Caki2 (cell line): ENCODE measurements around the gene CWF19L1. TPM values are rescaled to one million over a fixed set of nuclear protein-coding genes. Genes with fewer than 3 reads are reported as not detected.
A peak's percentile ranks its signal among the peaks of the same experiment; 100 is the strongest.

Experiments used
- DNase-seq: peaks from one replicate; pipeline ENCODE4 v3.0.0-alpha.2; 2015; ENCODE audit warnings: low read depth
- in situ Hi-C: cut with HindIII; loops from 2 replicates; pipeline ENCODE4 v1.10.0; 2016; ENCODE audit warnings: low sequenced_read_pairs, low pct_unique_long_range_greater_than_20kb, mixed read lengths
- total RNA-seq: library from RNA; depleted of rRNA; stranded (reverse); fragments of >200 nt; shearing (Covaris generic); gene quantifications from 2 replicates; pipeline ENCODE4 v1.2.3, GENCODE V29; 2014; ENCODE audit warnings: low replicate concordance; rRNA removed

CWF19L1 gene
- total RNA-seq, 1 experiment from 2014 or later = 28.5 TPM

- in situ Hi-C loops = no loop called here
- peak; percentile 18 for DNase-seq
These were observed 80.9 kb downstream of the CWF19L1 start for GRCh38 chr10:100186253-100187212.

- DNase-seq = peak; percentile 90
- in situ Hi-C loops = no loop called here
These were observed 81.8 kb downstream of the CWF19L1 start, which contains the start of gene ERLIN1 for GRCh38 chr10:100185364-100186252. TSS of gene ERLIN1 (minus strand) at chr10:100186029. CDS start at chr10:100185626, 403 bp downstream.

DNA sequence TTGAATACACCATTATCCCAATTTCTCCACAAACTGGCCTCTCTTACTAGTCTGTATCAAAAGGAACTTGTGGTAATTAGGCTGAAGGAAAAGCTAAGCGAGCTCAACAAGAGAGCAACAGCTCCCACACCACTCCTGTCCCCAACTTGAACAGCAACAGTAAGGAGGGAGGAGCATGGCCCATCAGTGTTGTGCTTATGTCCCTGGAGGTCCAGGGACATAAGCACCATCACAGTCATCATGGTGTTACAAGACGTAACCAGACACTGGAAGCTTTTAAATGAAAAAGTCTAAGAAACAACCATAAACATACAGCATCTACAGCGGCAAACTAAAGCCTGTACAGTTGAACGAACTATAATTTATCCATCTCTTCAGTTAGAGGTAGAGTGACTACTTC lies 82.6 kb downstream of the CWF19L1 start:
- peak; percentile 18 for DNase-seq
- in situ Hi-C loops = no loop called here

- no peak for DNase-seq
- in situ Hi-C loops = no loop called here
These were observed 83.0 kb downstream of the CWF19L1 start for GRCh38 chr10:100184426-100184825.

GRCh38 chr10:100183481-100183880 lies 84.0 kb downstream of the CWF19L1 start:
- in situ Hi-C loops = no loop called here
- no peak for DNase-seq

GRCh38 chr10:100182908-100183307 lies 84.5 kb downstream of the CWF19L1 start:
- in situ Hi-C loops = no loop called here
- DNase-seq = no peak

Other genes with a start within 250 kb of the CWF19L1 start
- not detected in 2 replicates for gene CPN1, start 185.8 kb downstream of the CWF19L1 start, total RNA-seq
- 31.4 and 33.6 TPM in 2 replicates for gene ERLIN1, start 81.6 kb downstream of the CWF19L1 start, total RNA-seq
- 10.8 and 11.0 TPM in 2 replicates for gene CHUK, start 38.0 kb downstream of the CWF19L1 start, total RNA-seq
- 54.4 and 55.8 TPM in 2 replicates for gene BLOC1S2, start 19.0 kb upstream of the CWF19L1 start, total RNA-seq
- gene PKD2L1, start 62.6 kb upstream of the CWF19L1 start, total RNA-seq = not detected in 2 replicates
- gene SCD, start 79.6 kb upstream of the CWF19L1 start, total RNA-seq = 97.2 and 98.9 TPM in 2 replicates
- not detected in 2 replicates for gene WNT8B, start 195.4 kb upstream of the CWF19L1 start, total RNA-seq